Fibroblast of mammary gland (primary cell): ENCODE results near the gene SAA2.

ENCODE experiments used
- DNase-seq: peaks from one replicate; pipeline ENCODE4 v3.0.0-alpha.2; 2010; ENCODE audit warnings: low read depth
- H3K4me3 ChIP-seq: 2 replicates; pipeline ENCODE4 v1.5.1; 2011; ENCODE audit warnings: low read depth, mild to moderate bottlenecking, low read length, moderate library complexity; ENCODE audit not compliant: control insufficient read depth
- TF ChIP-seq, protein P1 (sequence below): conservative IDR thresholded peaks from 2 replicates; pipeline ENCODE4 v1.5.1; 2011; ENCODE audit warnings: low read depth, low read length, inconsistent platforms; ENCODE audit not compliant: control insufficient read depth, insufficient read depth

Gene SAA2

DNA sequence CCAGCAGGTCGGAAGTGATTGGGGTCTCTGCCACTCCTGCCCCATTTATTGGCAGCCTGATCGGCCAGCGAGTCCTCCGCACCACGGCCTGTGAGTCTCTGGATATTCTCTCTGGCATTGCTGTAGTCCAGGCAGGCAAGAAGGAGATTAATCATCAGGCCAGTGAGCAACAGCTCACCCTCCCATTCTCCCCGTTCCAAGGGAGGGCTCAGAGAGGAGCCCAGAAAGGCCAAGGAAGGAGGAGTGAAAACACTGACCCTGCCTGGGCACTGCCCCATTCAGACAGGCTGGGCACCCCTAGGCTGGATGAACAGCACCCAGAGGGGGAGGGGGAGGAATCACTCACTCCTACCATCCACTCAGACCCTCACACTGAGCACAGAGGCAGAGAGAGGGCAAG, 3.1 kb downstream of the SAA2 start:
- TF ChIP-seq, protein P1, sequence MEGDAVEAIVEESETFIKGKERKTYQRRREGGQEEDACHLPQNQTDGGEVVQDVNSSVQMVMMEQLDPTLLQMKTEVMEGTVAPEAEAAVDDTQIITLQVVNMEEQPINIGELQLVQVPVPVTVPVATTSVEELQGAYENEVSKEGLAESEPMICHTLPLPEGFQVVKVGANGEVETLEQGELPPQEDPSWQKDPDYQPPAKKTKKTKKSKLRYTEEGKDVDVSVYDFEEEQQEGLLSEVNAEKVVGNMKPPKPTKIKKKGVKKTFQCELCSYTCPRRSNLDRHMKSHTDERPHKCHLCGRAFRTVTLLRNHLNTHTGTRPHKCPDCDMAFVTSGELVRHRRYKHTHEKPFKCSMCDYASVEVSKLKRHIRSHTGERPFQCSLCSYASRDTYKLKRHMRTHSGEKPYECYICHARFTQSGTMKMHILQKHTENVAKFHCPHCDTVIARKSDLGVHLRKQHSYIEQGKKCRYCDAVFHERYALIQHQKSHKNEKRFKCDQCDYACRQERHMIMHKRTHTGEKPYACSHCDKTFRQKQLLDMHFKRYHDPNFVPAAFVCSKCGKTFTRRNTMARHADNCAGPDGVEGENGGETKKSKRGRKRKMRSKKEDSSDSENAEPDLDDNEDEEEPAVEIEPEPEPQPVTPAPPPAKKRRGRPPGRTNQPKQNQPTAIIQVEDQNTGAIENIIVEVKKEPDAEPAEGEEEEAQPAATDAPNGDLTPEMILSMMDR, result no peak
- peak; percentile 10 for DNase-seq
- H3K4me3 ChIP-seq, result no peak overlapping the region

DNA sequence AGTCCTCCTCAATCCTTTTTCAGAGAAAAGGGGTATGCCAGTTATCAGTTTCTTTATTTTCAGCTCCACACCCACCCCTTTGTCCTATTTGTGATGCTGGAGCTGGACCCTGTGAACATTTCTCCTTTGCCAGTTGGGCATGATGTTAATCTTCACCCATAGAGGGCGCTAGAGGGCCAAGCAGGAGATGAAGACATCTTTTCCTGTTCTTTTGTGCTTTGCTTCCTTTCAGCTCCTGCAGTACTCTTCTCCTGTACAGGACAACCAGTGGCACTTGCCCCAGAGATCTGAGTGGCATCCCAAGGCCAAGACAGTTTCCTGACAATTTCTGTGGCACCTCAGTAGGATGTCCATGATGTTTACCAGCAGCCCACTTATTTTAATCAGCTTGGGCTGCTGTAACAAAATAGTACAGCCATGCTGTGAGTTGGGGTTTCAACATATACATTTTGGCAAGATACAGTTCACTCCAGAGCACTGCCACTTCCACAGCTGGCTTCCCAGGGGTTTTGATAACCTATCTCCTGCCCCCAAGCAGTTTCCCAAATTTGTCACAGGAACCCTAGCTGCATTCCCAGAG, 4.6 kb downstream of the SAA2 start:
- TF ChIP-seq, protein P1, result peak; percentile 93
- no peak overlapping the region for H3K4me3 ChIP-seq
- DNase-seq, result peak; percentile 74

DNA sequence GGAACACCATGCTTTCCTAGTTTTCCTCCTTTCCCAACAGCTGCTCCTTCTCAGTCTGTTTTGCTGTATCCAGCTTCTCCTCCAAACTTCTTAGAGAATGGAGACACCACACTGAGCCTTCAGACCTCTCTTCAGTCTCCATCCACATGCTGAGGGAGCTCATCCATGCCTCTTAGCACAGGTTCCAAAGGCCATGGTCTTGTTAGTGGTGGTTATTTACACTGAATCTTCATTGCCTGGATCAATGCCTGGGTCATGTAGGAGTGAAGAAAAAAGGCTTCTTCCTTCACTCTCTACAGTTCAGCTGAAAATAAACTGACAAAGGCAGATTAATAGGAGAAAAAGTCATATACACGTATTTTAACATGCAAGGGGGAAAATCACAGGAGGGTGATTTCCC, 8.8 kb downstream of the SAA2 start:
- H3K4me3 ChIP-seq, result no peak overlapping the region
- DNase-seq, result no peak
- TF ChIP-seq, protein P1, result no peak

DNA sequence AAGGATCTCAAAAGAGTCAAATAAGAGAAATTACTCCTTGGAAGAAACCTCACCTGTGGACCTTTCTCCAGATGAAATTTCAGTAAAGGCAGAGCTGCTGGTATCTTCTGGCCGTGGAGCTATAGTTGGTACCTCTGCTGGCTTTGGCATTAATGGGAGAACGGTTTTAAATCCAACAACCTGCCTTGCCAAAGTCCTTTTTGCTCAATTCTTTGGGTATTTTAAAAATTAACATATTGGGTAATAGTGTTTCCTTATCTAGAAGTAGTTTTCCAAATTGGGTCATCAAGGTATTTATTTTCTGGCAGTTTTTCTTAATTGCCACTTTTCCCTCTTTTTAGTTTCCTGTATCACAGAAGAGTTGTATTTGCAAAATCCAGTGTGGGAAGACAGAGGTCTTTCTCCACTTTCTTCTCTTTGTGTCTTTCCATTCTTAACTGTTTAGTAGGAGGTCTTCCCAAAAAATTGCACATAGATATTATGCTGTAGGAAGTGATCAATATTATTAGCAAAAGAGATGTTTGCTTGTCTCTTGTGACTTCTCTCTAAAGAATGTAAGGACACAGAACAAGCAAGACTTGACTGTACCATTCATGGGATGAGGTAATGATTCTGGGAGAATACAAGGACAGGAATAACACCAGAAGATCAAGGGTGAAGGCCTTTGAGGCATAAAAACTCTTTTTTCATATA, 11.7 kb downstream of the SAA2 start, which contains the start of gene SAA4:
TSS of gene SAA4 (minus strand) at position 139 of the 693 bp plus-strand sequence. CDS start 876 bp downstream, outside the sequence.
- TF ChIP-seq, protein P1, result no peak
- no peak within 1 kb of the TSS for H3K4me3 ChIP-seq
- DNase-seq, result no peak

DNA sequence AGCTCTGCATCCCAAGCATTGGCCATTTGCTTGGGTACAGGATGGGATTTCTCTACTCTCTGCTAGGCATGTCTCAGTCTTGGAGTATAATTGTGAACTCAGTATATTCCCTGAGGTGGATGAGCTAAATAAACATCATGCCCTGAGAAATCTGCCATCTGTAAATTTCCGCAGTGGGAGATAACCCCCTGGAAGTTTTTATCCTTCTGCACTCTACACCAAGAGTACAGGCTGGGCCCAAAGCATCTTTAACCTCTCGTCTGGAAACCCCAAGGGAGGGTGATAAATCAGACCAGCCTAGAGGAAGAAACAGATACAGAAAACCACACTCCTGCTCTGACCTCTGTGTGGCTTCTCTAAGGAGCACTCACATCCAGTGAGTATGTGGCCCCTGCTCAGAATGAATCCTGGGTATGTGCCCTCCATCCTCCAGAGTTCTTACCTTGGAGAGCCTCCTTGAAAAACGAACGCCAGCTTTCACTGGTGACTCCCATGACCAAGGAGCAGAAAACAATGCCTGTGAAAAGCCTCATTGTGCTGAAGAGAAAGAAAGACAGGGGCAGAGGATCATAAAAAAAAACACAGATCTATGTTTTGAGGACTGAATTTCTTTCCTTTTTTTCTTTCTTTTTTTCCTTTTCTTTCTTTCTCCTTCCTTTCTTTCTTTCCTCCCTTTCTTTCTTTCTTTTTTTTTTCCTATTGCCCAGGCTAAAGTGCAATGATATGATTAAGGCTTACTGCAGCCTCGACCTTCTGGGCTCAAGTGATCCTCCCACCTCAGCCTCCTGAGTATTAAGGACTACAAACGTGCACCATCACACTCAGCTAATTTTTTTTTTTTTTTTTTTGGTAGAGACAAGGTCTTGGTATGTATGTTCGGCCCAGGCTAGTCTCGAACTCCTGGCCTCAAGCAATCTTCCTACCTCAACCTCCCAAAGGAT, 12.8 kb downstream of the SAA2 start:
- no peak overlapping the region for H3K4me3 ChIP-seq
- TF ChIP-seq, protein P1, result no peak
- DNase-seq, result peak; percentile 30

DNA sequence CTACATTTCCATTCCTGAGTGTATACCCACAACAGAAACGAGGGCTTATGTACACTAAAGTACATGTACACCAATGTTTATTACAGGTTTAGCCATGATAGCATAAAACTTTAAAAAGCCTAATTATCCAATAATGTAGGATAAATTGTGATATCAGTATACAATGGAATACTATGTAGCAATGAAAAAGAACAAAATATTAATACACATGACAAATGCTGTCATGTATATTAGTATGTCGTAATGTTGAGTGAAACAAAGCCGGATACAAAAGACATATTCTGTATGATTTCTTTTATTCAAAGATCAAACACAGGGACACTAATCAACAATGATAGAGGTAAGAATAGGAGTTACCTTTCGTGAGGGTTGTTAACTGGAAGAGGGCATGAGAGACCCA, 14.6 kb downstream of the SAA2 start:
- no peak overlapping the region for H3K4me3 ChIP-seq
- no peak for DNase-seq
- TF ChIP-seq, protein P1, result no peak
